K562 (cell line): ENCODE results near the gene ZMIZ1. TPM values are rescaled to one million over a fixed set of nuclear protein-coding genes. Genes with fewer than 3 reads are reported as not detected.
A peak's percentile ranks its signal among the peaks of the same experiment; 100 is the strongest.

Source experiments
- AFF1 ChIP-seq, 2 experiments: fragments of 450-650 bp; IDR thresholded peaks; 2 replicates each; pipeline ENCODE4 v1.6.1; 2018; ENCODE audit warnings: mild to moderate bottlenecking in 2 of 2, low read depth in 1 of 2; ENCODE audit not compliant: partially characterized antibody in 2 of 2
- HBP1 ChIP-seq: fragments of 450-650 bp; formaldehyde crosslinking; IDR thresholded peaks from 2 replicates; pipeline ENCODE4 v1.4.0; 2022; ENCODE audit warnings: missing genetic modification characterization
- IRF9 ChIP-seq: fragments of 450-650 bp; IDR thresholded peaks from 2 replicates; pipeline ENCODE4 v1.6.1; 2016; ENCODE audit warnings: missing biosample characterization, missing genetic modification characterization
- NFATC3 ChIP-seq: fragments of 450-650 bp; IDR thresholded peaks from 2 replicates; pipeline ENCODE4 v1.6.1; 2017; ENCODE audit warnings: mild to moderate bottlenecking
- ZBTB11 ChIP-seq, 3 experiments: fragments of 200-800 bp in 1 of 3; fragments of 250-450 bp in 1 of 3; fragments of 450-650 bp in 1 of 3; sonication (Bioruptor Pico) in 1 of 3; sonication (Bioruptor generic) in 1 of 3; formaldehyde crosslinking in 1 of 3; IDR thresholded peaks; 2 replicates each; pipeline versions ENCODE4 v1.6.1 to v1.8.0; 2016 to 2022; ENCODE audit warnings: mild to moderate bottlenecking in 2 of 3, missing genetic modification characterization in 2 of 3, missing compliant biosample characterization in 1 of 3, moderate library complexity in 1 of 3
- ZNF668 ChIP-seq: fragments of 250-450 bp; sonication (Bioruptor Pico); IDR thresholded peaks from 2 replicates; pipeline ENCODE4 v1.8.0; 2022; ENCODE audit warnings: mild to moderate bottlenecking, inconsistent platforms
- ZNF780A ChIP-seq: fragments of 250-450 bp; sonication (Bioruptor Pico); IDR thresholded peaks from 2 replicates; pipeline ENCODE4 v1.5.0; 2021; ENCODE audit warnings: mild to moderate bottlenecking
- polyA plus RNA-seq, 8 experiments: library from polyadenylated mRNA; depleted of rRNA in 4 of 8; stranded (reverse) in 5 of 8; unstranded in 3 of 8; fragments of >200 nt; fragmentation: Nextera tagmentation in 2 of 8; fragmentation: Illumina TruSeq in 1 of 8; extraction: Ambion mirVana in 2 of 8; extraction: Trizol in 1 of 8; gene quantifications; 2 replicates each; pipeline versions ENCODE4 v1.2.1 to v1.2.3, GENCODE V29; 2011 to 2014; ENCODE audit warnings: inconsistent platforms in 1 of 8, missing spikeins in 1 of 8
- total RNA-seq, 7 experiments: library from RNA; depleted of rRNA in 6 of 7; stranded (reverse); fragments of >200 nt in 6 of 7; fragmentation: Illumina TruSeq in 2 of 7; extraction: Trizol in 2 of 7; gene quantifications; 2 replicates each; pipeline versions ENCODE4 v1.2.1 to v1.2.3, GENCODE V29; 2011 to 2021; ENCODE audit warnings: low replicate concordance in 1 of 7
- TF ChIP-seq, protein P1 (sequence below): sonication (generic); formaldehyde crosslinking; IDR thresholded peaks from 2 replicates; pipeline ENCODE4 v1.8.1; 2022; ENCODE audit warnings: missing genetic modification reagents
- TF ChIP-seq, protein P2 (sequence below): fragments of 150-350 bp; conservative IDR thresholded peaks from 2 replicates; pipeline ENCODE4 v1.6.1; 2014; ENCODE audit warnings: low read length

The ZMIZ1 gene
- total and polyA plus RNA-seq, 9 of the 15 experiments (the other 6 are each of a cell fraction or from before 2014, with no cell fraction given), result 1.0 to 37.3 (median 4.3) TPM

- no peak for TF ChIP-seq ZNF668 (CRISPR knock-in tag)
- no peak for TF ChIP-seq NFATC3
- no peak for TF ChIP-seq ZBTB11 (CRISPR knock-in tag; IDR thresholded peaks at IDR 0.05)
- peak; percentile 47; the same call in 1 of the 2 replicates for TF ChIP-seq HBP1
- TF ChIP-seq, protein P1, sequence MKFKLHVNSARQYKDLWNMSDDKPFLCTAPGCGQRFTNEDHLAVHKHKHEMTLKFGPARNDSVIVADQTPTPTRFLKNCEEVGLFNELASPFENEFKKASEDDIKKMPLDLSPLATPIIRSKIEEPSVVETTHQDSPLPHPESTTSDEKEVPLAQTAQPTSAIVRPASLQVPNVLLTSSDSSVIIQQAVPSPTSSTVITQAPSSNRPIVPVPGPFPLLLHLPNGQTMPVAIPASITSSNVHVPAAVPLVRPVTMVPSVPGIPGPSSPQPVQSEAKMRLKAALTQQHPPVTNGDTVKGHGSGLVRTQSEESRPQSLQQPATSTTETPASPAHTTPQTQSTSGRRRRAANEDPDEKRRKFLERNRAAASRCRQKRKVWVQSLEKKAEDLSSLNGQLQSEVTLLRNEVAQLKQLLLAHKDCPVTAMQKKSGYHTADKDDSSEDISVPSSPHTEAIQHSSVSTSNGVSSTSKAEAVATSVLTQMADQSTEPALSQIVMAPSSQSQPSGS (CRISPR knock-in tag), result no peak
- TF ChIP-seq ZNF780A (CRISPR knock-in tag), result no peak
- peak in 1 of 2 experiments; percentile 49 for TF ChIP-seq AFF1 (IDR thresholded peaks at IDR 0.05; ENCODE audit: low read depth in 1 of 2, partially characterized antibody in 2 of 2)
- TF ChIP-seq, protein P2, sequence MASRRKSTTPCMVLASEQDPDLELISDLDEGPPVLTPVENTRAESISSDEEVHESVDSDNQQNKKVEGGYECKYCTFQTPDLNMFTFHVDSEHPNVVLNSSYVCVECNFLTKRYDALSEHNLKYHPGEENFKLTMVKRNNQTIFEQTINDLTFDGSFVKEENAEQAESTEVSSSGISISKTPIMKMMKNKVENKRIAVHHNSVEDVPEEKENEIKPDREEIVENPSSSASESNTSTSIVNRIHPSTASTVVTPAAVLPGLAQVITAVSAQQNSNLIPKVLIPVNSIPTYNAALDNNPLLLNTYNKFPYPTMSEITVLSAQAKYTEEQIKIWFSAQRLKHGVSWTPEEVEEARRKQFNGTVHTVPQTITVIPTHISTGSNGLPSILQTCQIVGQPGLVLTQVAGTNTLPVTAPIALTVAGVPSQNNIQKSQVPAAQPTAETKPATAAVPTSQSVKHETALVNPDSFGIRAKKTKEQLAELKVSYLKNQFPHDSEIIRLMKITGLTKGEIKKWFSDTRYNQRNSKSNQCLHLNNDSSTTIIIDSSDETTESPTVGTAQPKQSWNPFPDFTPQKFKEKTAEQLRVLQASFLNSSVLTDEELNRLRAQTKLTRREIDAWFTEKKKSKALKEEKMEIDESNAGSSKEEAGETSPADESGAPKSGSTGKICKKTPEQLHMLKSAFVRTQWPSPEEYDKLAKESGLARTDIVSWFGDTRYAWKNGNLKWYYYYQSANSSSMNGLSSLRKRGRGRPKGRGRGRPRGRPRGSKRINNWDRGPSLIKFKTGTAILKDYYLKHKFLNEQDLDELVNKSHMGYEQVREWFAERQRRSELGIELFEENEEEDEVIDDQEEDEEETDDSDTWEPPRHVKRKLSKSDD, result no peak
- TF ChIP-seq IRF9 (tag), result no peak
These were observed 1.2 kb upstream of the ZMIZ1 start (continued) for GRCh38 chr10:79067241-79068202.
